Measurements from ENCODE around the gene LCN9.
"Not testable (repeated sequence)": the region's sequence is repeated elsewhere in the genome, so short reads cannot be mapped to it uniquely, and the experiment has no call there.

LCN9 gene

GRCh38 chr9:135662758-135663450 lies at the start of gene LCN9:
LCN9 (plus strand) TSS chr9:135663309; CDS start chr9:135663322, 13 bp downstream.
- no peak for DNase-seq

GRCh38 chr9:135613946-135614805 lies 48.9 kb upstream of the LCN9 start:
- no peak for DNase-seq

GRCh38 chr9:135614821-135615665 lies 48.1 kb upstream of the LCN9 start:
- no peak for DNase-seq

- no peak for DNase-seq
These were observed 47.2 kb upstream of the LCN9 start for GRCh38 chr9:135615666-135616618.

- no peak for DNase-seq
These were observed 46.2 kb upstream of the LCN9 start for GRCh38 chr9:135616619-135617537.

- DNase-seq, result no peak
These were observed 45.6 kb upstream of the LCN9 start for GRCh38 chr9:135617538-135617900.

GRCh38 chr9:135617991-135618411 lies 45.1 kb upstream of the LCN9 start:
- DNase-seq, result no peak

GRCh38 chr9:135618866-135619598 lies 44.1 kb upstream of the LCN9 start:
- no peak for DNase-seq

GRCh38 chr9:135619599-135619886 lies 43.6 kb upstream of the LCN9 start:
- DNase-seq, result no peak

GRCh38 chr9:135620558-135620957 lies 42.6 kb upstream of the LCN9 start:
- DNase-seq, result no peak

GRCh38 chr9:135622415-135623020 lies 40.6 kb upstream of the LCN9 start:
- no peak for DNase-seq

- DNase-seq, result no peak
These were observed 38.8 kb upstream of the LCN9 start for GRCh38 chr9:135624282-135624681.

- DNase-seq, result no peak
These were observed 30.3 kb upstream of the LCN9 start for GRCh38 chr9:135632841-135633240.

- not testable (repeated sequence) for DNase-seq
These were observed 26.1 kb upstream of the LCN9 start for GRCh38 chr9:135636930-135637530.

- DNase-seq, result no peak
These were observed 23.9 kb upstream of the LCN9 start, which contains the start of gene GLT6D1 for GRCh38 chr9:135639196-135639595. GLT6D1 (minus strand) TSS chr9:135639540; CDS start chr9:135639187, 353 bp downstream.

GRCh38 chr9:135641047-135641446 lies 22.1 kb upstream of the LCN9 start:
- no peak for DNase-seq

- no peak for DNase-seq
These were observed 21.4 kb upstream of the LCN9 start for GRCh38 chr9:135641745-135642144.

- no peak for DNase-seq
These were observed 18.4 kb upstream of the LCN9 start for GRCh38 chr9:135644631-135645218.

GRCh38 chr9:135647884-135648283 lies 15.2 kb upstream of the LCN9 start:
- no peak for DNase-seq
